ENCODE results near the gene KIZ.

The KIZ gene

DNA sequence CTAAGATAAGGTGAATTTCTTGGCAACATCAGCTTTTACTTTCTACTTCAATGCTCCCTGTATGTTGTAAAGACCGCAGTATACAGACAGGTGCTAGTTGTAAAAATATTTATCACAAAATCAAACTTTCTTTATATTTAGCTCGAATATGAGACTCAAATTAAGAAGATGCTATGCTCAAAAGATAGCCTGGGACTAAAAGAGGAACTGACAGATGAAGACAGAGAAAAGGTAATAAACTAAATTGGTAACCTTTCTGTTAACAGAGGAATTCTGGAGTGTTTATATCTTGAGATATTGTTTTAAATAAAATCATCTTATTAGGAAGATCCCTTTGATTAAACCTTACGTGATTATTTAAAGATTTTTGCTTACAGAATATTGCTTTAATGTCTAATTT lies 19.5 kb downstream of the KIZ start:
- Mint-ChIP-seq H3K27me3 (ENCODE audit: low read depth, poor library complexity) (peaks cover 3% of the 10 kb centered on the region), H3K36me3 (ENCODE audit: low read depth) (no peaks in the 10 kb centered on the region), H3K4me3 (no peak overlapping the region), H3K9me3 (no peaks in the 10 kb centered on the region), H3K4me1 (no peaks in the 10 kb centered on the region), H3K27ac (no peak overlapping the region)
- no peak for TF ChIP-seq CTCF (IDR thresholded peaks at IDR 0.05)
- DNase-seq, result no peak

- H3K9me3 Mint-ChIP-seq, result no peaks in the 10 kb centered on the region
- no peaks in the 10 kb centered on the region for H3K4me1 Mint-ChIP-seq
- no peak overlapping the region for H3K4me3 Mint-ChIP-seq
- no peaks in the 10 kb centered on the region for H3K36me3 Mint-ChIP-seq (ENCODE audit: low read depth)
- no peak overlapping the region for H3K27ac Mint-ChIP-seq
- no peak for DNase-seq
- TF ChIP-seq CTCF (IDR thresholded peaks at IDR 0.05), result no peak
- peaks cover 3% of the 10 kb centered on the region for H3K27me3 Mint-ChIP-seq (ENCODE audit: low read depth, poor library complexity)
These were observed 20.3 kb downstream of the KIZ start for GRCh38 chr20:21146215-21146614.

DNA sequence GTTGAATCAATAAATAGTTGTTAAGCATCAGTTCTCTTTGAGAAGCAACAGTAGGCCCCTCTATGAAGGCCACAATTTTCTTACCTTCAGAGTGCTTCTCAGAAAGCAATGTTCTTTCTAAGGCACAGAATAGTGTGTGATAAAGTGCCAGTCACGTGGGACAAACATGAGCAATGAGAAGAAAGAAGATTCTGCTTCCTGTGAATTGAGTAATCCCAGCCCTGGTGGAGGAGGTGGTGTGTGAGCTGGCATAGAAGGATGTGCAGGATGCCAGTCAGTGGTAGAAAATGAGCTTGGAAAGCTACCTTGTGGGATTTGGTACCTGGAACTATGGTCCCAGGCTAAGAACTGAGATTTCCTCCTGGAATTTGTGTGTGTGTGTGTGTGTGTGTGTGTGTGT lies 21.7 kb downstream of the KIZ start:
- TF ChIP-seq CTCF (IDR thresholded peaks at IDR 0.05), result no peak
- Mint-ChIP-seq H3K27ac (no peak overlapping the region), H3K9me3 (no peaks in the 10 kb centered on the region), H3K36me3 (ENCODE audit: low read depth) (no peaks in the 10 kb centered on the region), H3K27me3 (ENCODE audit: low read depth, poor library complexity) (peaks cover 3% of the 10 kb centered on the region), H3K4me3 (no peak overlapping the region), H3K4me1 (no peaks in the 10 kb centered on the region)
- DNase-seq, result no peak

GRCh38 chr20:21149344-21149743 lies 23.5 kb downstream of the KIZ start:
- no peak for TF ChIP-seq CTCF (IDR thresholded peaks at IDR 0.05)
- no peak for DNase-seq
- peaks cover 3% of the 10 kb centered on the region for H3K27me3 Mint-ChIP-seq (ENCODE audit: low read depth, poor library complexity)
- H3K27ac Mint-ChIP-seq, result no peak overlapping the region
- no peak overlapping the region for H3K4me3 Mint-ChIP-seq
- H3K4me1 Mint-ChIP-seq, result no peaks in the 10 kb centered on the region
- no peaks in the 10 kb centered on the region for H3K9me3 Mint-ChIP-seq
- no peaks in the 10 kb centered on the region for H3K36me3 Mint-ChIP-seq (ENCODE audit: low read depth)

DNA sequence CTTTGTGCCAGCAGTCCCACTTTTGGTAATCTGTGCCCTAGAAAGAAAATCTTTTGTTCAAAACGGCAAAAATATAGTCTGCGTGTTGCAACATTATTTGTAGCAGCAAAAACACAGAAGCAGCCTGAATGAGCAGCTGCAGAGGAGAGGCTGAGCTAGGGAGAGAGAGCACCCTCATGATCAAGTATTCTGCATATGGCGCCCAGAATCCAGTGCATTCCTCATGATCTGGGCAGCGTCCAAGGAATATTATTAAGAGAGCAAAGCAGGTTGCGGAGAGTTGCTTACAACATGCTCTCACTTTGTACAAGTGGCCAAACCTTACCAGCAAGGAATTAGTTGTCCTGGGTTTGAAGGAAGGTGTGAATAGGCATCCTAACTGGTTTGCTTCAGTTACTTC lies 25.9 kb downstream of the KIZ start:
- Mint-ChIP-seq H3K36me3 (ENCODE audit: low read depth) (peaks cover 7% of the 10 kb centered on the region), H3K4me3 (no peak overlapping the region), H3K27ac (no peak overlapping the region), H3K9me3 (no peaks in the 10 kb centered on the region), H3K27me3 (ENCODE audit: low read depth, poor library complexity) (peaks cover 3% of the 10 kb centered on the region), H3K4me1 (no peaks in the 10 kb centered on the region)
- DNase-seq, result no peak
- TF ChIP-seq CTCF (IDR thresholded peaks at IDR 0.05), result no peak

DNA sequence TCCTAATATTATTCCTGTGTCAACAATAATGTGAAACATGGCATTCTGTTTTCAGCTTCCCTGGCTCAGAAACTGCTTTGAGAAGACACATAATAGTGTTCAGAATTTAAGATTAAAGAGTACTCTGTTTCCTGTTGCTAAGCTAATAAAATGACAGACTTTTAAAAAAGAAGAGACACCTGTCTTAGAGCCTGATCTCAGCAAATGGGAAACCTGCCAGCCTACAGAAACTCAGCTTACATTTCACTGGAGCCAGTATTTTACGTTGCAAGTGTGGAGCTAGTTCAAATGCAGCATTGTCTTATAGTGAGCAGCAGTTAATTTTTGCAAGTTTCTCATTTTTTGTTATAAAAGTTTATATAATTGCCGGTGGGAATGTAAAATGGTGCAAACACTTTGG lies 28.8 kb downstream of the KIZ start:
- Mint-ChIP-seq H3K4me3 (no peak overlapping the region), H3K4me1 (no peaks in the 10 kb centered on the region), H3K27ac (no peak overlapping the region), H3K36me3 (ENCODE audit: low read depth) (peaks cover 7% of the 10 kb centered on the region), H3K27me3 (ENCODE audit: low read depth, poor library complexity) (no peaks in the 10 kb centered on the region), H3K9me3 (no peaks in the 10 kb centered on the region)
- no peak for TF ChIP-seq CTCF (IDR thresholded peaks at IDR 0.05)
- no peak for DNase-seq

All from nephron progenitor cell (in vitro differentiated cells).